Caco-2 (cell line): ENCODE data around the gene DGKG. TPM values are rescaled to one million over a fixed set of nuclear protein-coding genes. Genes with fewer than 3 reads are reported as not detected.

Experiments
- BruUV-seq: library from RNA; stranded (reverse); fragments of 400-500 nt; replicated peaks from 2 replicates; lab custom pipeline; 2021; lab: Mats Ljungman, UMichigan
- CTCF ChIA-PET: fragments of 300-600 bp; sonication (Branson Sonifier 250); formaldehyde crosslinking; loops from one replicate; lab custom pipeline; 2022; ENCODE audit warnings: antibody characterized with exemption; lab: Charles Lee
- POLR2A ChIA-PET: fragments of 300-600 bp; sonication (Branson Sonifier 250); formaldehyde crosslinking; loops from one replicate; lab custom pipeline; 2022; ENCODE audit warnings: antibody characterized with exemption; lab: Charles Lee
- DNase-seq, 2 experiments: peaks; one replicate each; pipeline versions ENCODE4 v3.0.0 to v3.0.0-alpha.2; 2020 to 2022
- H3K27me3 ChIP-seq: replicated peaks from 2 replicates; pipeline ENCODE4 v1.6.0; 2011; ENCODE audit warnings: low read length; ENCODE audit not compliant: control insufficient read depth, insufficient read depth
- H3K36me3 ChIP-seq: 2 replicates; pipeline ENCODE4 v1.5.1; 2011; ENCODE audit warnings: low read length; ENCODE audit not compliant: control insufficient read depth, insufficient read depth
- H3K4me1 ChIP-seq: fragments of 250-450 bp; sonication (Bioruptor Pico); 2 replicates; pipeline ENCODE4 v1.5.1; 2020; ENCODE audit warnings: mild to moderate bottlenecking
- H3K4me3 ChIP-seq: 2 replicates; pipeline ENCODE4 v1.5.1; 2011; ENCODE audit warnings: low read depth, mild to moderate bottlenecking, control low read depth, low read length
- H3K9me3 ChIP-seq: fragments of 250-450 bp; sonication (Bioruptor Pico); 2 replicates; pipeline ENCODE4 v1.5.1; 2020; ENCODE audit warnings: mild to moderate bottlenecking, moderate library complexity
- H3K27ac Mint-ChIP-seq: one replicate; pipeline ENCODE4 v1.8.0; 2022; ENCODE audit warnings: mixed read lengths; ENCODE audit not compliant: unreplicated experiment
- H3K27me3 Mint-ChIP-seq: one replicate; pipeline ENCODE4 v1.8.0; 2022; ENCODE audit warnings: mixed read lengths; ENCODE audit not compliant: insufficient read depth, unreplicated experiment
- H3K36me3 Mint-ChIP-seq: one replicate; pipeline ENCODE4 v1.8.0; 2022; ENCODE audit warnings: mild to moderate bottlenecking, mixed read lengths; ENCODE audit not compliant: insufficient read depth, unreplicated experiment
- H3K4me1 Mint-ChIP-seq: one replicate; pipeline ENCODE4 v1.8.0; 2022; ENCODE audit warnings: low read depth, mixed read lengths; ENCODE audit not compliant: unreplicated experiment
- H3K4me3 Mint-ChIP-seq: one replicate; pipeline ENCODE4 v1.8.0; 2022; ENCODE audit warnings: mild to moderate bottlenecking, moderate library complexity, mixed read lengths; ENCODE audit not compliant: unreplicated experiment
- H3K9me3 Mint-ChIP-seq: one replicate; pipeline ENCODE4 v1.8.0; 2022; ENCODE audit warnings: mixed read lengths; ENCODE audit not compliant: unreplicated experiment
- CTCF ChIP-seq, 2 experiments: fragments of 200-600 bp in 1 of 2; IDR thresholded peaks; 1 replicate in 1 of 2; 2 replicates in 1 of 2; pipeline versions ENCODE4 v1.5.1 to v1.8.0; 2011 to 2022; ENCODE audit warnings: antibody characterized with exemption in 1 of 2, control low read depth in 1 of 2, inconsistent platforms in 1 of 2, low read depth in 1 of 2, low read length in 1 of 2, mild to moderate bottlenecking in 1 of 2, moderate library complexity in 1 of 2; ENCODE audit not compliant: insufficient read depth in 1 of 2, severe bottlenecking in 1 of 2, unreplicated experiment in 1 of 2
- intact Hi-C: fragments of 100-400 bp; cut with micrococcal nuclease; formaldehyde crosslinking; loops from one replicate; pipeline ENCODE4 v1.10.0; 2022; ENCODE audit not compliant: unreplicated experiment
- total RNA-seq: library from RNA; stranded (reverse); gene quantifications from 2 replicates; pipeline ENCODE4 v1.2.3, GENCODE V29; 2022

DGKG gene
- total RNA-seq, 1 experiment from 2014 or later, result 0.32 TPM

- peak overlapping the region; percentile 64 for H3K4me3 ChIP-seq
- no peaks in the 10 kb centered on the region for H3K9me3 Mint-ChIP-seq
- no peaks in the 10 kb centered on the region for H3K27me3 ChIP-seq
- H3K9me3 ChIP-seq, result no peaks in the 10 kb centered on the region
- peak overlapping the region; percentile 79 for H3K27ac Mint-ChIP-seq
- peak overlapping the region; percentile 80 for H3K4me3 Mint-ChIP-seq
- H3K4me1 ChIP-seq, result peaks cover 8% of the 10 kb centered on the region; the same call in 1 of the 2 replicates
- H3K27me3 Mint-ChIP-seq, result no peaks in the 10 kb centered on the region
- peaks cover 25% of the 10 kb centered on the region for H3K4me1 Mint-ChIP-seq
- intact Hi-C loops, result loop anchor here (5.0 kb wide), 3 partner anchors 69 to 134 kb away; no protein-coding TSS in a partner anchor
- ChIA-PET CTCF (interaction anchor here (0.6 to 1.7 kb wide), 3 partner anchors 11 to 152 kb away, joined by 3 to 6 read pairs (median 5); no protein-coding TSS in a partner anchor), POLR2A (no interaction called here)
- TF ChIP-seq CTCF (IDR thresholded peaks at IDR 0.05; ENCODE audit: insufficient read depth in 1 of 2, low read depth in 1 of 2, low read length in 1 of 2, severe bottlenecking in 1 of 2, unreplicated experiment in 1 of 2), result no peak
- DNase-seq, result peak; percentile 50 to 64
- H3K36me3 Mint-ChIP-seq, result peaks cover 19% of the 10 kb centered on the region
- no TSS peak for BruUV-seq
- H3K36me3 ChIP-seq, result no peaks in the 10 kb centered on the region
These were observed 253.7 kb downstream of the DGKG start for GRCh38 chr3:186108106-186108940.

- POLR2A ChIA-PET, result interaction anchor here (0.6 kb wide), 1 partner anchor 9 kb away, joined by 6 read pairs; no protein-coding TSS in a partner anchor
- TF ChIP-seq CTCF (IDR thresholded peaks at IDR 0.05; ENCODE audit: insufficient read depth in 1 of 2, low read depth in 1 of 2, low read length in 1 of 2, severe bottlenecking in 1 of 2, unreplicated experiment in 1 of 2), result no peak
- H3K9me3 ChIP-seq, result no peaks in the 10 kb centered on the region
- H3K27me3 Mint-ChIP-seq, result no peaks in the 10 kb centered on the region
- peaks cover 8% of the 10 kb centered on the region; the same call in 1 of the 2 replicates for H3K4me1 ChIP-seq
- peak overlapping the region; percentile 79 for H3K27ac Mint-ChIP-seq
- H3K4me3 ChIP-seq, result peak overlapping the region; percentile 64
- peaks cover 25% of the 10 kb centered on the region for H3K4me1 Mint-ChIP-seq
- CTCF ChIA-PET, result interaction anchor here (0.6 to 0.9 kb wide), 3 partner anchors 14 to 164 kb away, joined by 3 to 6 read pairs (median 3); no protein-coding TSS in a partner anchor
- H3K36me3 Mint-ChIP-seq, result peaks cover 19% of the 10 kb centered on the region
- H3K36me3 ChIP-seq, result no peaks in the 10 kb centered on the region
- intact Hi-C loops, result loop anchor here (5.0 kb wide), 3 partner anchors 70 to 135 kb away; no protein-coding TSS in a partner anchor
- no peaks in the 10 kb centered on the region for H3K9me3 Mint-ChIP-seq
- H3K4me3 Mint-ChIP-seq, result peak overlapping the region; percentile 80
- DNase-seq, result peak; percentile 71
- no peaks in the 10 kb centered on the region for H3K27me3 ChIP-seq
- TSS peak; percentile 30 for BruUV-seq
These were observed 254.6 kb downstream of the DGKG start for GRCh38 chr3:186107215-186108105.

- Mint-ChIP-seq H3K9me3 (no peaks in the 10 kb centered on the region), H3K4me3 (no peak overlapping the region), H3K27ac (no peak overlapping the region), H3K36me3 (peaks cover 19% of the 10 kb centered on the region), H3K27me3 (no peaks in the 10 kb centered on the region), H3K4me1 (peaks cover 15% of the 10 kb centered on the region)
- H3K4me3 ChIP-seq, result no peak overlapping the region
- peaks cover 4% of the 10 kb centered on the region; the same call in 1 of the 2 replicates for H3K4me1 ChIP-seq
- ChIA-PET POLR2A (no interaction called here), CTCF (no interaction called here)
- no peak for TF ChIP-seq CTCF (IDR thresholded peaks at IDR 0.05; ENCODE audit: insufficient read depth in 1 of 2, low read depth in 1 of 2, low read length in 1 of 2, severe bottlenecking in 1 of 2, unreplicated experiment in 1 of 2)
- H3K9me3 ChIP-seq, result no peaks in the 10 kb centered on the region
- H3K36me3 ChIP-seq, result no peaks in the 10 kb centered on the region
- no peak for DNase-seq
- intact Hi-C loops, result loop anchor here (5.0 kb wide), 3 partner anchors 72 to 137 kb away; no protein-coding TSS in a partner anchor
- H3K27me3 ChIP-seq, result no peaks in the 10 kb centered on the region
- no TSS peak for BruUV-seq
These were observed 256.5 kb downstream of the DGKG start for GRCh38 chr3:186105543-186105942.
